Sigmoid colon (tissue), 4 donors: ENCODE data around the gene GAPVD1.

ENCODE experiments used
- CTCF ChIP-seq, 4 experiments: fragments of 450-650 bp in 3 of 4; fragments of 200-600 bp in 1 of 4; IDR thresholded peaks; one replicate each; pipeline ENCODE4 v1.5.1; 2016 to 2019; ENCODE audit warnings: antibody characterized with exemption in 4 of 4, mild to moderate bottlenecking in 3 of 4, moderate library complexity in 2 of 4
- EP300 ChIP-seq, 4 donors: sonication (generic); formaldehyde crosslinking; IDR thresholded peaks; one replicate each; pipeline ENCODE4 v1.6.1; 2017; ENCODE audit warnings: antibody characterized with exemption in 4 of 4
- POLR2A ChIP-seq, 2 donors: fragments of 450-650 bp; IDR thresholded peaks; one replicate each; pipeline ENCODE4 v1.6.1; 2016; ENCODE audit warnings: antibody characterized with exemption in 2 of 2, mild to moderate bottlenecking in 2 of 2, moderate library complexity in 2 of 2

GRCh38 chr9:125218621-125219020 lies 43.0 kb upstream of the GAPVD1 start:
- TF ChIP-seq CTCF (IDR thresholded peaks at IDR 0.05) (no peak), POLR2A (IDR thresholded peaks at IDR 0.05) (no peak), EP300 (IDR thresholded peaks at IDR 0.05) (no peak)
